OCI-LY7 (cell line): ENCODE results near the gene POTEB3. TPM values are rescaled to one million over a fixed set of nuclear protein-coding genes. Genes with fewer than 3 reads are reported as not detected.
"Not testable (repeated sequence)": the region's sequence is repeated elsewhere in the genome, so short reads cannot be mapped to it uniquely, and the experiment has no call there.

Experiments
- BruUV-seq: library from RNA; stranded (reverse); fragments of 400-500 nt; replicated peaks from 2 replicates; lab custom pipeline; 2021; lab: Mats Ljungman, UMichigan
- CTCF ChIA-PET: fragments of 300-600 bp; sonication (Branson Sonifier 250); formaldehyde crosslinking; loops from one replicate; lab custom pipeline; 2022; ENCODE audit warnings: antibody characterized with exemption; ENCODE audit not compliant: unreplicated experiment; lab: Charles Lee
- POLR2A ChIA-PET: fragments of 300-600 bp; sonication (Branson Sonifier 250); formaldehyde crosslinking; loops from one replicate; lab custom pipeline; 2022; ENCODE audit warnings: antibody characterized with exemption; lab: Charles Lee
- DNase-seq: peaks from one replicate; pipeline ENCODE4 v3.0.0-alpha.2; 2015; ENCODE audit warnings: low spot score
- H2AFZ ChIP-seq: fragments of 200-600 bp; sonication (generic), shearing (Covaris generic); 2 replicates; pipeline ENCODE4 v1.6.1; 2014; ENCODE audit warnings: mild to moderate bottlenecking, antibody characterized with exemption, low read length, moderate library complexity
- H3K27ac ChIP-seq: fragments of 200-600 bp; sonication (generic); 2 replicates; pipeline ENCODE4 v1.5.1; 2014; ENCODE audit warnings: mixed run types, low read depth, mild to moderate bottlenecking, moderate library complexity, low read length, inconsistent platforms; ENCODE audit not compliant: poor library complexity, severe bottlenecking
- H3K36me3 ChIP-seq: fragments of 200-600 bp; sonication (generic); 2 replicates; pipeline ENCODE4 v1.6.1; 2014; ENCODE audit warnings: mild to moderate bottlenecking, antibody characterized with exemption, low read length, moderate library complexity, mixed read lengths; ENCODE audit not compliant: insufficient read depth
- H3K4me1 ChIP-seq: fragments of 200-600 bp; sonication (generic); 2 replicates; pipeline ENCODE4 v1.5.1; 2014; ENCODE audit warnings: mild to moderate bottlenecking, low read length; ENCODE audit not compliant: insufficient read depth, poor library complexity, severe bottlenecking
- H3K4me2 ChIP-seq: fragments of 200-600 bp; sonication (generic); 2 replicates; pipeline ENCODE4 v1.6.1; 2014; ENCODE audit warnings: mild to moderate bottlenecking, low read length
- H3K4me3 ChIP-seq: fragments of 200-600 bp; sonication (generic); 2 replicates; pipeline ENCODE4 v1.5.1; 2014; ENCODE audit warnings: mild to moderate bottlenecking, low read depth, low read length; ENCODE audit not compliant: poor library complexity, severe bottlenecking
- H3K79me2 ChIP-seq: fragments of 200-600 bp; sonication (generic); 2 replicates; pipeline ENCODE4 v1.6.1; 2016; ENCODE audit warnings: low read depth, mild to moderate bottlenecking, low read length, moderate library complexity, mixed read lengths; ENCODE audit not compliant: insufficient read depth
- H3K9me2 ChIP-seq: fragments of 200-600 bp; sonication (generic); 2 replicates; pipeline ENCODE4 v1.6.1; 2016; ENCODE audit warnings: mild to moderate bottlenecking, low read length, mixed read lengths; ENCODE audit not compliant: insufficient read depth
- H3K9me3 ChIP-seq: fragments of 200-600 bp; sonication (generic); 2 replicates; pipeline ENCODE4 v1.6.1; 2014; ENCODE audit warnings: mild to moderate bottlenecking, mixed run types, low read length, mixed read lengths
- H4K20me1 ChIP-seq: fragments of 200-600 bp; sonication (generic); 2 replicates; pipeline ENCODE4 v1.6.1; 2014; ENCODE audit warnings: mild to moderate bottlenecking, antibody characterized with exemption, low read length, moderate library complexity, mixed read lengths; ENCODE audit not compliant: insufficient read depth
- intact Hi-C: fragments of 100-400 bp; cut with micrococcal nuclease; formaldehyde crosslinking; loops from one replicate; pipeline ENCODE4 v1.10.0; 2022; ENCODE audit not compliant: unreplicated experiment
- total RNA-seq, 2 experiments: library from RNA; depleted of rRNA in 1 of 2; stranded (reverse); fragments of >200 nt in 1 of 2; shearing (Covaris generic) in 1 of 2; gene quantifications; 2 replicates each; pipeline ENCODE4 v1.2.3, GENCODE V29; 2014 to 2022

POTEB3 gene
- total RNA-seq, 2 experiments from 2014 or later: not detected

GRCh38 chr15:21399111-21399510, 41.2 kb downstream of the POTEB3 start:
- POLR2A ChIA-PET, H3K4me3 ChIP-seq, CTCF ChIA-PET, BruUV-seq, H3K4me2 ChIP-seq, H3K79me2 ChIP-seq, H2AFZ ChIP-seq, H3K9me2 ChIP-seq, H4K20me1 ChIP-seq, intact Hi-C loops, H3K9me3 ChIP-seq, H3K36me3 ChIP-seq, H3K4me1 ChIP-seq, DNase-seq, H3K27ac ChIP-seq: not testable (repeated sequence)

- not testable (repeated sequence) for BruUV-seq
Observed at GRCh38 chr15:21398511-21398910, 41.8 kb downstream of the POTEB3 start.

GRCh38 chr15:21397656-21398055, 42.6 kb downstream of the POTEB3 start:
- intact Hi-C loops: not testable (repeated sequence)

More at GRCh38 chr15:21398511-21398910, 41.8 kb downstream of the POTEB3 start:
- POLR2A ChIA-PET, H3K27ac ChIP-seq, CTCF ChIA-PET, H3K4me2 ChIP-seq, H2AFZ ChIP-seq, H3K9me3 ChIP-seq, H3K4me1 ChIP-seq, intact Hi-C loops, H3K4me3 ChIP-seq, H3K36me3 ChIP-seq, H4K20me1 ChIP-seq, H3K9me2 ChIP-seq, H3K79me2 ChIP-seq, DNase-seq: not testable (repeated sequence)

GRCh38 chr15:21397186-21397585, 43.1 kb downstream of the POTEB3 start:
- intact Hi-C loops, DNase-seq, H3K9me3 ChIP-seq, BruUV-seq, H3K36me3 ChIP-seq, H4K20me1 ChIP-seq, H3K79me2 ChIP-seq, CTCF ChIA-PET, H3K27ac ChIP-seq, H3K4me1 ChIP-seq, H2AFZ ChIP-seq, H3K9me2 ChIP-seq, H3K4me2 ChIP-seq, H3K4me3 ChIP-seq: not testable (repeated sequence)
- POLR2A ChIA-PET: interaction anchor here (0.5 kb wide), 1 partner anchor 1291 kb away, joined by 3 read pairs; no protein-coding TSS in a partner anchor

More at GRCh38 chr15:21397656-21398055, 42.6 kb downstream of the POTEB3 start:
- POLR2A ChIA-PET, H3K4me1 ChIP-seq, H3K9me2 ChIP-seq, H3K4me3 ChIP-seq, DNase-seq, BruUV-seq, CTCF ChIA-PET, H2AFZ ChIP-seq, H3K27ac ChIP-seq, H4K20me1 ChIP-seq, H3K36me3 ChIP-seq, H3K9me3 ChIP-seq, H3K4me2 ChIP-seq, H3K79me2 ChIP-seq: not testable (repeated sequence)

GRCh38 chr15:21385961-21386360, 54.3 kb downstream of the POTEB3 start:
- H2AFZ ChIP-seq, BruUV-seq, H3K27ac ChIP-seq, POLR2A ChIA-PET, H3K36me3 ChIP-seq, DNase-seq, H3K4me2 ChIP-seq, H3K9me2 ChIP-seq, H3K79me2 ChIP-seq, H3K4me1 ChIP-seq, intact Hi-C loops, H3K9me3 ChIP-seq, H3K4me3 ChIP-seq, CTCF ChIA-PET, H4K20me1 ChIP-seq: not testable (repeated sequence)

- CTCF ChIA-PET, intact Hi-C loops, H3K79me2 ChIP-seq: not testable (repeated sequence)
Observed at GRCh38 chr15:21383866-21384485, 56.3 kb downstream of the POTEB3 start.

More at GRCh38 chr15:21383866-21384485, 56.3 kb downstream of the POTEB3 start:
- H3K9me3 ChIP-seq, H4K20me1 ChIP-seq, BruUV-seq, H3K4me1 ChIP-seq, DNase-seq, H2AFZ ChIP-seq, POLR2A ChIA-PET, H3K9me2 ChIP-seq, H3K4me3 ChIP-seq, H3K36me3 ChIP-seq, H3K27ac ChIP-seq, H3K4me2 ChIP-seq: not testable (repeated sequence)
